Breast epithelium (tissue), 3 donors: Measurements from ENCODE around the gene BDNF.

Experiments used
- POLR2A ChIP-seq: fragments of 450-650 bp; IDR thresholded peaks from one replicate; pipeline ENCODE4 v1.6.1; 2016; ENCODE audit warnings: antibody characterized with exemption, mild to moderate bottlenecking, moderate library complexity
- POLR2AphosphoS5 ChIP-seq, 3 donors: sonication (generic); formaldehyde crosslinking; IDR thresholded peaks; one replicate each; pipeline ENCODE4 v1.6.1; 2017; ENCODE audit warnings: antibody characterized with exemption in 3 of 3
- TF ChIP-seq, protein P1 (sequence below), 3 donors: fragments of 450-650 bp; IDR thresholded peaks; one replicate each; pipeline ENCODE4 v1.5.1; 2016 to 2017; ENCODE audit warnings: antibody characterized with exemption in 3 of 3, mild to moderate bottlenecking in 3 of 3, moderate library complexity in 3 of 3

DNA sequence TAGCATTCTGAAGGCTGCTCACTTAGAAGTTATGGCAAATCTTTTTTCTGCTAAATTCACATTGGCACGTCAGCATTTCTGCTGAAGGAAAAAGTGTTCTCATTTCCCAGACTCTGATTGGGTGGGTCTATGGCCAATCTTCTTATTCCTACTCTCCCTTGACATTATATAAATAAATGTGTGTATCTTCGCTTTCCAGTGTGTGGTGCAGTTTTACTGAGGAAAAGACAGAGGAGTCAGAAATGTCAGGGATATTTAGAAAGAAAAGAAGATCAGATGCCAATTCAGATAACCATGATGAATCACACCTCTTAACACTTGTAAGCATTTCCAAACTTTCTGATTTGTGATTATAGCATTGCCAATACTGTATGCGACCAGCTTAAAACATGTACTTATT lies 3.2 kb upstream of the BDNF start:
- TF ChIP-seq, protein P1, sequence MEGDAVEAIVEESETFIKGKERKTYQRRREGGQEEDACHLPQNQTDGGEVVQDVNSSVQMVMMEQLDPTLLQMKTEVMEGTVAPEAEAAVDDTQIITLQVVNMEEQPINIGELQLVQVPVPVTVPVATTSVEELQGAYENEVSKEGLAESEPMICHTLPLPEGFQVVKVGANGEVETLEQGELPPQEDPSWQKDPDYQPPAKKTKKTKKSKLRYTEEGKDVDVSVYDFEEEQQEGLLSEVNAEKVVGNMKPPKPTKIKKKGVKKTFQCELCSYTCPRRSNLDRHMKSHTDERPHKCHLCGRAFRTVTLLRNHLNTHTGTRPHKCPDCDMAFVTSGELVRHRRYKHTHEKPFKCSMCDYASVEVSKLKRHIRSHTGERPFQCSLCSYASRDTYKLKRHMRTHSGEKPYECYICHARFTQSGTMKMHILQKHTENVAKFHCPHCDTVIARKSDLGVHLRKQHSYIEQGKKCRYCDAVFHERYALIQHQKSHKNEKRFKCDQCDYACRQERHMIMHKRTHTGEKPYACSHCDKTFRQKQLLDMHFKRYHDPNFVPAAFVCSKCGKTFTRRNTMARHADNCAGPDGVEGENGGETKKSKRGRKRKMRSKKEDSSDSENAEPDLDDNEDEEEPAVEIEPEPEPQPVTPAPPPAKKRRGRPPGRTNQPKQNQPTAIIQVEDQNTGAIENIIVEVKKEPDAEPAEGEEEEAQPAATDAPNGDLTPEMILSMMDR (IDR thresholded peaks at IDR 0.05), result no peak
- TF ChIP-seq POLR2AphosphoS5 (IDR thresholded peaks at IDR 0.05), result no peak
- no peak for TF ChIP-seq POLR2A
